GM12865 (cell line): ENCODE results near the gene GEN1.

ENCODE experiments used
- DNase-seq: peaks from one replicate; pipeline ENCODE4 v3.0.0; 2010; ENCODE audit warnings: low read depth
- H3K4me3 ChIP-seq: 2 replicates; pipeline ENCODE4 v1.5.1; 2011; ENCODE audit warnings: mild to moderate bottlenecking, low read depth, low read length, control low read depth
- CTCF ChIP-seq: IDR thresholded peaks from 2 replicates; pipeline ENCODE4 v1.5.1; 2011; ENCODE audit warnings: low read length, control low read depth, low read depth, inconsistent platforms; ENCODE audit not compliant: insufficient read depth; ENCODE audit errors: missing control alignments

The GEN1 gene

GRCh38 chr2:17813742-17814473 lies 60.0 kb downstream of the GEN1 start:
- H3K4me3 ChIP-seq, result peak overlapping the region; percentile 29
- TF ChIP-seq CTCF, result no peak
- DNase-seq, result peak; percentile 89

GRCh38 chr2:17814601-17815000 lies 60.7 kb downstream of the GEN1 start:
- no peak overlapping the region for H3K4me3 ChIP-seq
- no peak for DNase-seq
- no peak for TF ChIP-seq CTCF

GRCh38 chr2:17815468-17816184 lies 61.7 kb downstream of the GEN1 start:
- peak; percentile 63 for DNase-seq
- no peak for TF ChIP-seq CTCF
- no peak overlapping the region for H3K4me3 ChIP-seq

- TF ChIP-seq CTCF, result no peak
- no peak within 1 kb of the TSS for H3K4me3 ChIP-seq
- no peak for DNase-seq
These were observed 62.7 kb downstream of the GEN1 start, which contains the start of gene MSGN1 for GRCh38 chr2:17816396-17817245. TSS of gene MSGN1 (plus strand) at chr2:17816460. CDS start at chr2:17816519, 59 bp downstream.

GRCh38 chr2:17818235-17818815 lies 64.4 kb downstream of the GEN1 start:
- no peak overlapping the region for H3K4me3 ChIP-seq
- no peak for DNase-seq
- TF ChIP-seq CTCF, result no peak

GRCh38 chr2:17821080-17821479 lies 67.1 kb downstream of the GEN1 start:
- H3K4me3 ChIP-seq, result no peak overlapping the region
- TF ChIP-seq CTCF, result no peak
- DNase-seq, result no peak
